Stimulated activated CD8-positive, alpha-beta memory T cell treated with anti-CD3 and anti-CD28 coated beads, Interleukin-4, amount 100 ng/mL, for 48 hours (primary cell): ENCODE data around the gene SVEP1.

Experiments
- DNase-seq: peaks from one replicate; pipeline ENCODE4 v3.0.0-alpha.2; 2020

Gene SVEP1

GRCh38 chr9:110520120-110520701 lies 59.3 kb downstream of the SVEP1 start:
- no peak for DNase-seq

- DNase-seq = no peak
Measured at GRCh38 chr9:110517483-110517882, 62.1 kb downstream of the SVEP1 start.

DNA sequence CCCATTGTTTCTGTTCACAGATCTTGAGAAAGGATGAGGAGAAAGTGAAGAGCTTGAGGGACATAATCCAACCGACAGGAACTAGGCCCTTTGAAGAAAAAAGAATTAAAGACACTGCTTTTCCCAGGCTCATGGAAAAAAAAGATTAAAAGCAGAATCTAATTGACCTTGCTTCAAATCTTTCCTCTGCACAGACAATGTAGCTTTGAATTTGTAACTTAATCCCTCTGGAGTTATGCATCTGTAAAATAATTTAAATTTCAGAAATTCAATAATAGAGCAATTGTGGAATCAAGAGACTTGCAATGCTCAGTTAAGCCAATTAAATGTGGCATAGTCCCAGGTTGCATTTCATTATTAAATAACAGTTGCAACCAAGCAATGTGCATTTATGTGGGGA lies 64.6 kb downstream of the SVEP1 start:
- DNase-seq = no peak

GRCh38 chr9:110512817-110513216 lies 66.7 kb downstream of the SVEP1 start:
- DNase-seq = no peak

GRCh38 chr9:110509792-110510191 lies 69.7 kb downstream of the SVEP1 start:
- no peak for DNase-seq

GRCh38 chr9:110502842-110503241 lies 76.7 kb downstream of the SVEP1 start:
- DNase-seq = no peak

- no peak for DNase-seq
Measured at GRCh38 chr9:110499608-110500007, 79.9 kb downstream of the SVEP1 start.

GRCh38 chr9:110487196-110487595 lies 92.3 kb downstream of the SVEP1 start:
- no peak for DNase-seq

DNA sequence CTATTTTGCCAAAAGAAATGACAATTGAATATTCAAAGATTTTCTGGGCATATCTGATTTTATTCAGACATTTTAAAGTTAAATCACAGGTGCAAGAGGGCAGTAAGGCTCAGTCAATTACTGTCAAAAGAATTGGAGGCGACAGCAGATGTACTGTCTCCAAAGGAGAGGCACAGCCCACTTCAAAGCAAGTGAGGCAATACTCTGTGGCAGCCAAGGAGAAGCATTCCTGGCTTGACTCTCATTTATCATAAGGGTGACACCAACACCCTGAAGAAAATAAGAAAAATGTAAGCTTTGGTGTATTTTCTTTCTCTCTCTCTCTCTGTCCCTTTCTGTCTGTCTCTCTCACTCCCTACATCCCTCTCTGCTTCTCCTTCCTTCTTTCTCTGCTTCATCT lies 93.3 kb downstream of the SVEP1 start:
- DNase-seq = no peak

- DNase-seq = no peak
Measured at GRCh38 chr9:110479481-110479880, 100.1 kb downstream of the SVEP1 start.

- DNase-seq = no peak
Measured at GRCh38 chr9:110476251-110476650, 103.3 kb downstream of the SVEP1 start.

DNA sequence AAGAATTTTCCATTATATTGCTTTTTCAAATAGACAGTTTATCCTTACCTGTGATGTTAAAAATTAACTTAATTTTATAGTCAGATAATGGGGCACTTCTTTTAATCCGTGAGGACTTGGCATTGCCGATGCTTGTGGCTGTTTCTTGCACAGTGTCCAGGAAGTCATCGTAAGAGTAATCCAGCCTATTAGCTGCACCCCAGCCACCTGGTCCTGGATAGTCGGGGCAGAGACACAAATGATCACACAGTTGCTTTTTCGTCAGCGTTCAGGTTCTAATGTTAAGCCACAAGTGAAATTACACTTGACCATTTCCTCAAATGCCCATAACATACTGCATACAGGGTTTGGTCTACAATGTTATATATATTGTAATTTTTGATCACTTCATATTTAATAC lies 107.4 kb downstream of the SVEP1 start:
- no peak for DNase-seq

- DNase-seq = no peak
Measured at GRCh38 chr9:110468950-110469349, 110.6 kb downstream of the SVEP1 start.

- DNase-seq = no peak
Measured at GRCh38 chr9:110465190-110465589, 114.4 kb downstream of the SVEP1 start.

DNA sequence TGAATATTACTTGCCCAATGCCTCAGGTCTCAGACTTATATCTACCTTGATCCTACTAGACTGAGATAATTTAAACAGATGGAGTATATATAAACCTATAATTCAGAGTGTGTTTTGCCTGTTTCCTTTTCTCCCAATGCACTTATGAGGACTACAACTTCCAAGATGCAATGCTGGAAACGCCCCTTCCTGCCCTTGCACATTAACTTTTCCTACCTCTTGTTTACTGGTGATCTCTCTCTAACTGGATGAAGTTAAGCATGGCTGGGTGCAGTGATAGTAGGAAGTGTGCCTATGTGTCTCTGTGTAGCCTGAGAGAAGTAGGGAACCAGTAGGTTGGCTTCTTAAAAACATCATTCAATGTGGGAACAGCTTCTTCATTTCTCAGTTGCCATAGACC lies 115.2 kb downstream of the SVEP1 start:
- no peak for DNase-seq

DNA sequence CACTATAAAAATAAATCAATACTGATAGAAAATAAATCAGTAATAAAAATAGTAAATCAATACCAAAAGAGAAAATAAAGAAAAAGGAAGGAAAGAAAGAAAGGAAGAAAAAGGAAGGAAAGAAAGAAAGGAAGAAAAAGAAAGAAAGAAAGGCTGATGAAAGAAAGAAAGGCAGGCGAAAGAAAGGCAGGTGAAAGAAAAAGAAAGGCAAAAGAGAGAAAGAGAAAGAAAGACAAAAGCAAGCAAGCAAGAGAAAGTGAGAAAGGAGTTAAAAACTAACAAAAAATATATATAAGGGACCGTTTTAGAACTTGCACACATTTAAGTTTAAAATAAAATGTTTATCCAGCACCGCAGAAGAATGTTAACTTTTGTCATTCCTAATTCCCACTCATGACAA lies 116.0 kb downstream of the SVEP1 start:
- DNase-seq = no peak

- no peak for DNase-seq
Measured at GRCh38 chr9:110457245-110457644, 122.3 kb downstream of the SVEP1 start.

GRCh38 chr9:110456681-110457080 lies 122.9 kb downstream of the SVEP1 start:
- DNase-seq = no peak

GRCh38 chr9:110455860-110456259 lies 123.7 kb downstream of the SVEP1 start:
- DNase-seq = no peak

- no peak for DNase-seq
Measured at GRCh38 chr9:110452227-110452801, 127.2 kb downstream of the SVEP1 start.

- no peak for DNase-seq
Measured at GRCh38 chr9:110451726-110452125, 127.8 kb downstream of the SVEP1 start.

GRCh38 chr9:110447476-110447875 lies 132.1 kb downstream of the SVEP1 start:
- no peak for DNase-seq

GRCh38 chr9:110446171-110446570 lies 133.4 kb downstream of the SVEP1 start:
- DNase-seq = no peak

- no peak for DNase-seq
Measured at GRCh38 chr9:110444911-110445310, 134.6 kb downstream of the SVEP1 start.

DNA sequence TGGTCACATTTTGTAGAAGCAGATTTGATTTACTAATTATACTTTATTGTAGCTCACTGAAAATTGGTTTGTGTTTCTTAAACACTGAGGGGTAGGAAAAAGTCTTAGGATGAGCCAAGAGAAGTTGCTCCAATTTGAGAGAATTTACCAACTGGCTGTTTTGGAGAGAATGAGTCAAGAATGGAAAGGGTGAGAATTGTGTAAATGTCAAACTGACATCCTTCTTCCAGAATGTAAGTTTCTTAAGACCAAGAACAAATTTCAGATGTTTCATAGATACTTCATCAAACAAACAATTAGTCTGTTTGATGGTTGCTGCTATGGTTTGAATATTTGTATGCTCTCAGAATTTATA lies 135.7 kb downstream of the SVEP1 start:
- DNase-seq = no peak
